ENCODE results near the gene DCC.

Gene DCC

GRCh38 chr18:52995875-52996274 lies 655.9 kb downstream of the DCC start:
- no peak for DNase-seq (ENCODE audit: extremely low read depth, low read depth)
- no peak overlapping the region for H3K4me3 ChIP-seq (replicated peaks; ENCODE audit: low read depth, low read length)
- no peak for TF ChIP-seq CTCF (IDR thresholded peaks at IDR 0.05; ENCODE audit: low read depth, low read length, missing control alignments)

GRCh38 chr18:52999633-53000032 lies 659.6 kb downstream of the DCC start:
- no peak for DNase-seq (ENCODE audit: extremely low read depth, low read depth)
- H3K4me3 ChIP-seq (replicated peaks; ENCODE audit: low read depth, low read length), result no peak overlapping the region
- TF ChIP-seq CTCF (IDR thresholded peaks at IDR 0.05; ENCODE audit: low read depth, low read length, missing control alignments), result no peak

GRCh38 chr18:53004798-53005197 lies 664.8 kb downstream of the DCC start:
- DNase-seq (ENCODE audit: extremely low read depth, low read depth), result no peak
- TF ChIP-seq CTCF (IDR thresholded peaks at IDR 0.05; ENCODE audit: low read depth, low read length, missing control alignments), result no peak
- H3K4me3 ChIP-seq (replicated peaks; ENCODE audit: low read depth, low read length), result no peak overlapping the region

GRCh38 chr18:53018791-53019190 lies 678.8 kb downstream of the DCC start:
- no peak overlapping the region for H3K4me3 ChIP-seq (replicated peaks; ENCODE audit: low read depth, low read length)
- no peak for DNase-seq (ENCODE audit: extremely low read depth, low read depth)
- TF ChIP-seq CTCF (IDR thresholded peaks at IDR 0.05; ENCODE audit: low read depth, low read length, missing control alignments), result no peak

- no peak for DNase-seq (ENCODE audit: extremely low read depth, low read depth)
- no peak overlapping the region for H3K4me3 ChIP-seq (replicated peaks; ENCODE audit: low read depth, low read length)
- no peak for TF ChIP-seq CTCF (IDR thresholded peaks at IDR 0.05; ENCODE audit: low read depth, low read length, missing control alignments)
Observed at GRCh38 chr18:53025247-53025646, 685.2 kb downstream of the DCC start.

- TF ChIP-seq CTCF (IDR thresholded peaks at IDR 0.05; ENCODE audit: low read depth, low read length, missing control alignments), result no peak
- no peak overlapping the region for H3K4me3 ChIP-seq (replicated peaks; ENCODE audit: low read depth, low read length)
- DNase-seq (ENCODE audit: extremely low read depth, low read depth), result no peak
Observed at GRCh38 chr18:53028565-53028964, 688.6 kb downstream of the DCC start.

- no peak for TF ChIP-seq CTCF (IDR thresholded peaks at IDR 0.05; ENCODE audit: low read depth, low read length, missing control alignments)
- no peak overlapping the region for H3K4me3 ChIP-seq (replicated peaks; ENCODE audit: low read depth, low read length)
- DNase-seq (ENCODE audit: extremely low read depth, low read depth), result no peak
Observed at GRCh38 chr18:53033128-53033527, 693.1 kb downstream of the DCC start.

Measured in HFF-Myc (cell line).